K562 treated with DMSO at 1 percent for 12 hours (cell line): ENCODE results near the gene DDOST. TPM values are rescaled to one million over a fixed set of nuclear protein-coding genes. Genes with fewer than 3 reads are reported as not detected.

Source experiments
- total RNA-seq: library from RNA; unstranded; fragments of 300-600 nt; gene quantifications from 2 replicates; pipeline ENCODE4 v1.2.3, GENCODE V29; 2022; ENCODE audit not compliant: insufficient read depth

The DDOST gene
- 258 and 340 TPM in 2 replicates for total RNA-seq

DNA sequence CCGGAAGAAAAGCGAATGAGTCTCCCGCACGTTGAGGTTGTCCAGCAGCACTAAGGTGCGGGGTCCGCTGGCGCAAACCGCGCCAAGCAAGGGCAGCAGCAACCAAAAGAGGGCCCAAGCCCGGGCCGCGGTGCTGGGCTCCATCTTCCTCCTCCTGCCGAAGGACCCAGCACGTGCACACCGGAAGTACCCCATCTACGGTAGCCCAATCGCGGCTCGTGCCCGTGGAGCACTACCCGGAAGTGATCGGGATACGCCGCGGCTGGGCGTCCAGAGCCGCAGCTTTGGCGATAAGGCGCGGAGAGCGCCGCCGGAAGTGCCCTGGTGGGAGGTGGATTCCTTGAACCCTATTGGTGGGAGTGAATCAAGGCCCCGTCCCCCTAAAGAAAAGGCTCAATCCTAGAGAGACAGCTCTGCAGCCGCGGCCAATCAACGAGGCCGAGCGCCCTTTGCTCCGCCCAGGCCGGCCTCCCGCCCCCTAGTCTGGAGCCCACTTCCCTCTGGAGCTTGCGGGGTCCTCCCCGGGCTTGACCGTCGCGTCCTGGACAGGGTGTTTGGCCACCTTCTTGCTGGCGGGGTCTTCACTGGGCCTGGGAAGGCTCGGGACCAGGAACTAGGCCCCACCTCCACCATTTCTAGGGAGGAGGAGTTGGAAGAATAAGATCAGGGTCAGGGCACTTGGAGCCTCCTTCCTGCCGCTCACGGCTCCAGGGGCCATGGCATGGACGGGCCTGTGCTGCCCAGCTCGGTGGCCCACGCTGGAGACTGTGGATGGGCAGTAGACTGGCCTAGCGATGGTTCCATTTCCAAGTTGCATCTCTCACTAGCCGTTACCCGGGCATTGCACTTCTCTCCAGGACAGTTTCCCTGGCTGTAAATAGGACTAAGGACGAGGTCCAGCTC, at the start of gene DDOST:
Gene DDOST (minus strand): TSS at position 163 of the 903 bp plus-strand sequence. CDS start 19 bp downstream, at position 144.

DNA sequence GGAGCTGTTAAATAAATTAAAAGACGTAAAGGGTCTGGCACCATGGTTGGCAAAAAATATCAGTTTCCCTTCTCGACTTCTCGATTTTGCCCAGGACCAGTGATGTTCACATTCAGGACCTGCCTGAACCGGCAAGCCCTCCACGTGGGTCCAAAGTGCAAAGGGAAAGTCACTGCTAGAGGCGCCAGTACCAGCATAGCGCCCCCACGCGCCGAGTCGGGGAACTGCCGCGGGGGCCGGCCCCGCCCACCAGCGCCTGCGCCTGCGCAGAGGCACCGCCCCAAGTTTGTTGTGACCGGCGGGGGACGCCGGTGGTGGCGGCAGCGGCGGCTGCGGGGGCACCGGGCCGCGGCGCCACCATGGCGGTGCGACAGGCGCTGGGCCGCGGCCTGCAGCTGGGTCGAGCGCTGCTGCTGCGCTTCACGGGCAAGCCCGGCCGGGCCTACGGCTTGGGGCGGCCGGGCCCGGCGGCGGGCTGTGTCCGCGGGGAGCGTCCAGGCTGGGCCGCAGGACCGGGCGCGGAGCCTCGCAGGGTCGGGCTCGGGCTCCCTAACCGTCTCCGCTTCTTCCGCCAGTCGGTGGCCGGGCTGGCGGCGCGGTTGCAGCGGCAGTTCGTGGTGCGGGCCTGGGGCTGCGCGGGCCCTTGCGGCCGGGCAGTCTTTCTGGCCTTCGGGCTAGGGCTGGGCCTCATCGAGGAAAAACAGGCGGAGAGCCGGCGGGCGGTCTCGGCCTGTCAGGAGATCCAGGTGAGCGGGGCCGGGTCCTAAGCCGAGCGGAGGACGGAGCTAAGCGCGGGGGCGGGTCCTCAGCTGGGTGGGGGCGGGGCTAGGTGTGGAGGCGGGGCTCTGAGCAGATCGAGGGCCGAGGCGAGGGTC, 27.7 kb downstream of the DDOST start, which contains the start of gene PINK1:
Gene PINK1 (plus strand): TSS at position 269 of the 875 bp plus-strand sequence. CDS start 91 bp downstream, at position 360.

Other genes with a start within 250 kb of the DDOST start
- gene CAMK2N1, start 175.2 kb downstream of the DDOST start, total RNA-seq: 2.1 and 4.0 TPM in 2 replicates
- 35.5 and 46.3 TPM in 2 replicates for gene MUL1, start 153.2 kb downstream of the DDOST start, total RNA-seq
- gene FAM43B, start 108.8 kb downstream of the DDOST start, total RNA-seq: not detected in 2 replicates
- not detected in 2 replicates for gene CDA, start 72.3 kb downstream of the DDOST start, total RNA-seq
- gene PINK1, start 27.9 kb downstream of the DDOST start, total RNA-seq: 72.3 and 83.9 TPM in 2 replicates
- gene KIF17, start 56.6 kb upstream of the DDOST start, total RNA-seq: 0.39 TPM in 1 of 2 replicates, not detected in the other
- gene SH2D5, start 71.3 kb upstream of the DDOST start, total RNA-seq: not detected in 2 replicates
- 82.0 and 309 TPM in 2 replicates for gene HP1BP3, start 125.9 kb upstream of the DDOST start, total RNA-seq